SIG-M5 (cell line): ENCODE data around the gene AACS.

Source experiments
- DNase-seq: peaks from one replicate; lab custom pipeline; 2025; lab: John Stamatoyannopoulos, UW

AACS gene

GRCh38 chr12:125152463-125152862, 87.2 kb downstream of the AACS start:
- no peak for DNase-seq

GRCh38 chr12:125155366-125155765, 90.1 kb downstream of the AACS start:
- DNase-seq, result no peak

GRCh38 chr12:125157177-125157576, 91.9 kb downstream of the AACS start:
- no peak for DNase-seq

- no peak for DNase-seq
Observed at GRCh38 chr12:125159702-125160101, 94.5 kb downstream of the AACS start.

GRCh38 chr12:125160281-125160955, 95.2 kb downstream of the AACS start:
- no peak for DNase-seq

- DNase-seq, result no peak
Observed at GRCh38 chr12:125161712-125162022, 96.4 kb downstream of the AACS start.

GRCh38 chr12:125162489-125163028, 97.3 kb downstream of the AACS start:
- DNase-seq, result no peak

- DNase-seq, result no peak
Observed at GRCh38 chr12:125163148-125163547, 97.9 kb downstream of the AACS start.

- DNase-seq, result no peak
Observed at GRCh38 chr12:125164541-125164940, 99.3 kb downstream of the AACS start.

- no peak for DNase-seq
Observed at GRCh38 chr12:125166041-125166440, 100.8 kb downstream of the AACS start.

- no peak for DNase-seq
Observed at GRCh38 chr12:125167658-125168057, 102.4 kb downstream of the AACS start.

GRCh38 chr12:125169451-125169850, 104.2 kb downstream of the AACS start:
- DNase-seq, result no peak

- no peak for DNase-seq
Observed at GRCh38 chr12:125169870-125170269, 104.6 kb downstream of the AACS start.

- DNase-seq, result no peak
Observed at GRCh38 chr12:125171267-125171666, 106.0 kb downstream of the AACS start.

GRCh38 chr12:125172231-125172850, 107.1 kb downstream of the AACS start:
- no peak for DNase-seq

- DNase-seq, result no peak
Observed at GRCh38 chr12:125175576-125175975, 110.3 kb downstream of the AACS start.

GRCh38 chr12:125178222-125178621, 113.0 kb downstream of the AACS start:
- no peak for DNase-seq

GRCh38 chr12:125180144-125180543, 114.9 kb downstream of the AACS start:
- no peak for DNase-seq

GRCh38 chr12:125181107-125181506, 115.9 kb downstream of the AACS start:
- no peak for DNase-seq

- DNase-seq, result no peak
Observed at GRCh38 chr12:125183187-125184067, 118.2 kb downstream of the AACS start.

- DNase-seq, result no peak
Observed at GRCh38 chr12:125184213-125184967, 119.2 kb downstream of the AACS start.

GRCh38 chr12:125185311-125185739, 120.1 kb downstream of the AACS start:
- no peak for DNase-seq
